ENCODE measurements around the gene ZNF784.
"Not testable (repeated sequence)": the region's sequence is repeated elsewhere in the genome, so short reads cannot be mapped to it uniquely, and the experiment has no call there.

The ZNF784 gene

DNA sequence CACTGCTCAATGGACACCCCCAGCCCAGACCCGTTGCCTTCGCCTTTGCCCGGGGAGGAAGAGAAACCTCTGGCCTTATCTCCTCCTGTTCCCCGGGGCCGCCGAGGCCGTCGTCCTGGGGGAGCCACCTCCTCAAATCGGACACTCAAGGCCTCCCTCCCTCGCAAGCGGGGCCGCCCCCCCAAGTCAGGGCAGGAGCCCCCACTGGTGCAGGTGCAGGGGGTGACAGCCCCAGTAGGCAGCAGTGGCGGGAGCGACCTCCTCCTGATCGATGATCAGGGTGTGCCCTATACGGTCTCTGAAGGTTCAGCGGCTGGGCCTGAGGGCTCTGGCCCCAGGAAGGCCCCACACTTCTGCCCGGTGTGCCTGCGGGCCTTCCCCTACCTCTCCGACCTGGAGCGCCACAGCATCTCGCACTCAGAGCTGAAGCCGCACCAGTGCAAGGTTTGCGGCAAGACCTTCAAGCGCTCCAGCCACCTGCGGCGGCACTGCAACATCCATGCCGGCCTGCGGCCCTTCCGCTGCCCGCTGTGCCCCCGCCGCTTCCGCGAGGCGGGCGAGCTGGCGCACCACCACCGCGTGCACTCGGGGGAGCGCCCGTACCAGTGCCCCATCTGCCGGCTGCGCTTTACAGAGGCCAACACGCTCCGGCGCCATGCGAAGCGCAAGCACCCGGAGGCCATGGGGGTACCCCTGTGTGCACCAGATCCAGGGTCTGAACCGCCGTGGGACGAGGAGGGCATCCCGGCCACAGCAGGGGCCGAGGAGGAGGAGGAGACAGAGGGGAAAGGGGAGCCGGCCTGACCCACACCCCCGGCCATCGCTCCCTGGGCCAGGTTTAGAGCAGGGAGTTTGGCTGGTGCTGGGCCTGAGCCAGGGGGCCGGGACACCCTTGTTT lies 22.0 kb downstream of the ZNF784 start:
- DNase-seq: no peak

DNA sequence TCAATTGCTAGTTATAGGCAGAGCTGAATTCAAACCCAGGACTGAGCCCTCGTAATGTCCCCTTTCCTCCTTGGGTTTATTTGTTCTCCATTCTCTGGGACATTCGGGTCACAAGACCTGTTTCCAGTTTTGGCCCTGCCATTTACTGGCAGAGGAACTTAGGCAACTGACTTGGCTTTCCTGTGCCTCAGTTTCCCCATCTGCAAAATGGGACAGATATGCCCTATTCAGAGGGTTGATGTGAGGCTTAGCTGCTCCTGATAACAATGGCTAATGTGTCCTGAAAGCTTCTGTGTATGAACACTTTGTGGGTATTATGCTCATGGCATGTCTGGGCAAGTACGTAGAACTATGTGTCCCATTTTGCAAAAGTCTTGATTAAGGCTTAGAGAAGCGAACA lies 23.3 kb downstream of the ZNF784 start:
- DNase-seq: no peak

DNA sequence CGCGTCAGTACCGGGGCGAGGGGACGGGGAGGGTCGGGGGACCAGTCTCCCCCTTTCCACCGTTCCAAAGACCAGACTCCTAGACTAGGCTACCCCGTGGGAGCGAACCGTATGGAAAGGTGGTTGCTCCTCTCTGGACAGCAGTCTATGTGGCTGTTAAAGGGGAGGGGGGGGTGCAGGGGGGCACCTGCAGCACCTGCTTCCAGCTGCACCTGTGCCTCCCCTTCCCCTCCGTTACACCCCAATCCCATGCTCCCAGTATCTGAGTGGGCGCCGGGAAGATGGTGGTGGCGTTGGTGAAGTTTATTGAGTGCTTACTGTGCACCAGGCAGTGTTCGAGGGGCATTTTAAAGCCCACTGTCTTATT lies 23.7 kb downstream of the ZNF784 start:
- DNase-seq: no peak

DNA sequence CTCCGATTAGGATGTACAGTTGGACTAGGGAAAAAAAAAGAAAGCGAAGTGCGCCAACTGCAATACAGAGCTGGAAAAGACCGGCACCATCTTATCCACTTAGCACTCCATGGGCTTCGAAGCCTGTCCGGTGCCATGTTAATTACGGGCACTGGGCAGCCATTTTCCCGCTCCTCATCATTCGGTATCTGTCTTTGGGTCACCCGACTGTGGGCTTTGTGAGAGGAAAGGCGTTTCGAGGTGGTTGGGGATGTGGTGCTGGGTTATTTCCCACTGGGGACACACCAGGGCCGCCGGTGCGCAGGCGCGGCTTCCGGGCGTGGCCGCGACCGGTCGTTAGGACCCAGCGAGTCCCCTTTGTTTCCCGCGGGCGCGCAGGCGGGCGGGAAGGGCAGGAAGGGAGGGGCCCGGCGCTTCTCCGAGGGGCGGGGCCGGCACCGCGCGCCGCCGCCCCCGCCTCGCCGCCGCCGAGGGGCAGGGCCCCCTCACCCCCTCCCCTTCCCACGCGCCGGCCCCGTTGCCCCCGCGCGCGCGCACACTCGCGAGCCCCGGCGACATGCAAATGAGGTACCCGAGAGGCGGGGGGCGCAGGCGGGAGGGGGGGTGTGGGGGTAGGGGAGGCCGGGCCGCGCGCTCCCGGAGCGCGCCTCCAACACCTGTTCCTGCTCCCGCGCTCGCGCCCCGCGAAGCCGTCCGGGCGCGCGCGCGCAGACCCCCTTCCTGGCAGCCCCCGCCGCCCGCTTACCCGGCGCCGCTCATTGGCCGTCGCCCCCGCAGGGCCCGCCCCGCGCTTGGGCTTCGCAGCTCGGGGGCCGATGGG lies 24.3 kb downstream of the ZNF784 start, which contains the start of gene ZNF524:
Gene ZNF524 (plus strand): TSS at position 447 of the 820 bp plus-strand sequence. CDS start 1,825 bp downstream, outside the sequence.
- peak; percentile 68 to 94 (median 79) for DNase-seq

DNA sequence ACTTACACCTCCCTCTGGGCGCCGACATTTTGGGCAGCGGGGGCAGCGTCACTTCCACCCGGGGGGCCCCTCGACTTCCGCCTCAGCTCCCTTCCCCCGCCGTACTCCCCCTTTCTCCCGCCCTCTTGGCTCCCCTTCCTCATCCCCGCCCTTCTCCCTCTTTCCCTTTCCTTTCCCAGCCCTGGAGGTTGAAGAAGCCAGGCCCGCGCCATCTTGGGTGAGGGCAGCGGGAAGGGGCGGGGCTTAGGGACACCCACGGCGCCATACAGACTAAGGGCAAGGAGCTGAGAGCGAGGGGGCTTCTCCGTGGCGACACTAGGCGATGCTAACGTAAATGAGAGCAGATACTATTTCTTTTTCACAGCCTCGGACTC lies 24.9 kb downstream of the ZNF784 start, which contains the start of gene FIZ1:
Gene FIZ1 (minus strand): TSS at position 50 of the 374 bp plus-strand sequence. CDS start 1,652 bp downstream, outside the sequence.
- peak; percentile 87 to 99 (median 95) for DNase-seq

DNA sequence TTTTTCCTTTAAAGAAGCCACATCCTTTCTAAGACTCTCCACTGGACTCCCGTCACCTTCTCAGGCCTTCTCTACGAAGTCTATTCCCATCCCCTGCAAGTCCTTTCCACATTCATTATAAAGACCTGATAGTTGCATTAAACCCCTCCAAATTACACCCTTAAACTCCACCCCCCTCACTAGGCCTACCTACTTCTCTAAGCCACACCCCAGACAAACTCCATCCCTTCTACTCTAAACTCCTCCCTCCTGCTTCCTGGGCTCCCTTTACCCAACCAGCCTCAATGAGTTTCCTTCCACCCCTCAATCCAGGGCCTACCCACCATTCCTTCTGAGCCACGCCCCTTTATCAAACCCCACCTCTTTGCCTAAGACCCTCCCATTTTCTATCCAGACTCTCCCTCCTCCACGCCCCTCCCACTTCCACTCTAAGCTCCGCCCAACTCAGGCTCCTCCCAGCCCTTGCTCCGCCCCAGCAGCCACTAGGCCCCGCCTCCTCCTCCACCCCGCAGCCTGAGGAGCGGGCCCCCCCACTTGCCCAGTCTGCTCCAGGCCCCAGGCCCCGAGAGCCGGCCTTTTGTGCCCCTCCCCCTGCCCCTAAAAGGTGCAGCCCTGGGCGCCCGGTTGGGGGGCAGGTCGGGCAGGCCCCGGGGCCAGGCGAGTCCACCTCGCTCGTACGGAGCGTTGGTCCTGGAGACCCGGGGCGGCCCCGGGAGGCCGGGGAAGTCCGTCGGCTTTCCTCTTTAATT lies 25.5 kb downstream of the ZNF784 start:
- DNase-seq: peak; percentile 83 to 95 (median 90)

DNA sequence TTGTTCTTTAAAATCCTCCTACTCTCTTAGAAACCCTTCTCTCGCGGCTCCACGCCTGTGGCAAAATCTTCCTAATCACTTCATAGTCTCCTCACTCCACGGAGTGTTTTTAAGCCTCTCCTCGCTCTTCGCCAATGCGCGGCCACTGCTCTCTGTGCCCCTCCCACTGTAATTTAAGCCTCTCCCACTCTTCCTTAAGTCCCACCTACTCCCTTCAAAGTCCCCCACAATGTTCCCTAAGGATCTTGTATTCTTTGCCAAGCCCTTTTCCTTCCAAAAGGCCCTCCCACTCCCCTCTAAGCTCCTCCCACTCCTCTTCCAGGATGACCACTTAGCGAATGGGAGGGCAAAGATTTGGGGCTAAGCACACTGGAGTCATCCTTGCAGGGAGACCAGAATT lies 26.3 kb downstream of the ZNF784 start:
- DNase-seq: no peak

DNA sequence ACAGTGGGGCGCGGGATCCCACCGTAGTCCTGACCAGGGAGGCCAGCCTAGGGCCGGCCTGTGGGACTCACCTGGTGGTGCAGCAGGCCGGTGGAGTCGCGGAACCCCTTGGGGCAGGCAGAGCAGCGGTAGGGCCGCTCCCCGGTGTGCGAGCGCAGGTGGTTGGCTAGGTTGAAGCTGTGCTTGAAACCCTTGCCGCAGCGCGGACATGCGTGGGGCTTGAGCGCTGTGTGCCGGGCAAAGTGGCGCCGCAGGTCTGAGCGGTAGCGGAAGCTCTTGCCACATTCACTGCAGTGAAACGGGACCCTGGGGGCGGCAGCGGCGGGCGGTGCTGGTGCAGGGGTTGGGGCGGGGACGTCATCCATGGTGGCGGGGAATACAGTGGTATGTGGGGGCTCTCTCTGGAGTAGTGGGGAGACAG lies 26.9 kb downstream of the ZNF784 start:
- no peak for DNase-seq

DNA sequence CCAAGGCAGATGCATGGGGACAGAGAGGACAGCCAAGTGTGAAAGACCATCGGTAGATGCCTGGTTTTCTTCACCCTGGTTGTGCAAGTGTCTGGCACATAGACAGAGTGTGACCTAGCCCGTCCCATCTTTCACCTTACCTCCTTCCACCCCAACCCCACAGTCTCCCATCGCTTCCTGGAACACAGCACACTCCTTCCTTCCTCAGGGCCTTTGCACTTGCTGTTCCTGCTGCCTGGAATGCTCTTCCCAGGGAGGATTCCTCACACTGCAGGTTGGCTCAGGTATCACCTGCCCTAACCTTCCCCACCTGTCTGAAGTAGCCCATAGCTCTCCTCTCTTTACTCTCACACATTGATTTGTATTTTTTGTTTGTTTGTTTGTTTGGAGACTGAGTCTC lies 28.1 kb downstream of the ZNF784 start:
- no peak for DNase-seq

DNA sequence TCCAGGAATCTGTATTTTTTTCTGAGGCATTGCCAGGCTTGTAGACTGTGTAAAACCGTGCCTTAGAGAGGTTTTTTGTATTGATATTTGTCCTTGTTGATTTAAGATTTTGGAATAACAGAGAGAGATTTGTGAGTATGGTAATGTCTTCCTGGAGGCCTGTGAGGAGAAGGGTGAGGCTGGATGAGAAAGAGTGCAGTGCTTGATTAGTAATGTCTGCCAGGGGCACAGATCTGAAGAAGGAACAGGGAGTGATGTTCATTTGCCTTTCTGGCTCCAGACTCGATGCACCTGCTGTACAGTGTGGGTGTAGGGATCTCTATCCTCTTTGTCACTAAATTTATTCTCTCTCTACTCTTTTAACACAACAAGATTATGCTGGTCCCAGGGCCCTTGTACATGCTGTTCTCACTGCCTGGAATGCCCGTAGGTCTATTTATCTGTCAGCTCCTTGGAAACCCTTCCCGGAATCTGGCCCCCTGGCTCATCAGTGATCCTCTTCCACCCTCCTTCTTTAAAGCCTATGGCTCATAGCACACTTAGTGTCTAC lies 29.3 kb downstream of the ZNF784 start:
- no peak for DNase-seq

DNA sequence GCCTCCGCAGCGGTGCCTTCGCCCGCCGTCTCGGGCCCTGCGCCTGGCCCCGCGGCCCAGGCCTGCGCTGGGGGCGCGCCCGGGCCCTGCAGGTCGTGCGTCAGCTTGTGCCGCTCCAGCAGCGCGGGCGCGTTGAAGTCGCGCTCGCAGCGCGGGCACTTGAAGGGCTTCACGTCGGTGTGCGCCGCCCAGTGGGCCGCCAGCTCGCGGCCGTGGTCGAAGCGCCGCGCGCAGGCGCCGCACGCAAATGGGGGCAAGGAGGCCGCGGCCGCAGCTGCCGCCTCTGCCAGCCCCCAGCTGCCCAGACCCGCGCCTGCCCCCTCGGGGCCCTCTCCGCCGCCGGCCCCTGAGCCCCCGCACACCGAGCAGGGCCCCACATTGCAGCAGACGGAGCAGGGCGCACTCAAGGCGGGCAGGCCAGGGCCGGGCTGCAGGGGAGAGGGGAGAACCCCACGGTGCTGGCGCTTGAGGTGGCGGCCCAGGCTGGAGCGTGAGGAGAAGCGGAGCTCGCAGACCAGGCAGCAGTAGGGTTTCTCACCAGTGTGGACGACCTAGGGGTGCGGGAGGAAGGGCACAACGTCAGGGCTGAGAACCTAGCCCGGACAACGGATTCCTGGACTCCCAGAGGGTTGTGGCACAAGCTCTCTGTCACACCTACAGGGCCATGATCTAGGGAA lies 31.1 kb downstream of the ZNF784 start:
- no peak for DNase-seq

DNA sequence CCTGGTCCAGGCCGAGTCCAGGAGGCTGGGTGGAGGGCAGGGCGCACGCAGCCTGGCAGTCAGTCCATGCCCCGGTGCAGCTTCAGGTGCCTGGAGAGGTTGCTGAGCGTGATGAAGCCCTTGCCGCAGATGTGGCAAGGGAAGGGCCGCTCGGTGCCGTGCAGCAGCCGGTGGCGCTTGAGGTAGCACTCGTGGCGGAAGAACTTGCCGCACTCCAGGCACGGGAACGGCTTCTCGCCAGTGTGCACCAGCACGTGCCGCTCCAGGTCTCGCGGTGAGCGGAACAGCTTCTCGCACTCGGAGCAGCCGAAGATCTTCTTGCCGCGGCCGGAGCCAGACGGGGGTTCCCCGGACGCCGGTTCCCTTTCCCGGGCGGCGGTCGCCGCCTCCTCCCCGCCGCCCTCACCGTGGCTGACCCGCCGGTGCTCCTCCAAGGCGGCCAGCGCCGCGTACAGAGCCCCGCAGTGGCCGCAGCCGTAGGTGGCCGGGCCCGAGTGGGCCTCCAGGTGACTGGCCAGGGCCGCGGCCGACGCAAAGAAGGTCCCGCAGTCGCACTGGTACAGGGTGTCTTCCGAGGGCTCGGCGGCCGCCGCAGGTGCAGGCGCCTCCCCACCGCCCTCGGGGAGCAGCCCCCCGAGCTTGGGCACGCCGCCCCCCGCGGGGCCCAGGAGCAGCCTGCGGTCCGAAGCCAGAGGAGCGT lies 31.8 kb downstream of the ZNF784 start:
- no peak for DNase-seq

DNA sequence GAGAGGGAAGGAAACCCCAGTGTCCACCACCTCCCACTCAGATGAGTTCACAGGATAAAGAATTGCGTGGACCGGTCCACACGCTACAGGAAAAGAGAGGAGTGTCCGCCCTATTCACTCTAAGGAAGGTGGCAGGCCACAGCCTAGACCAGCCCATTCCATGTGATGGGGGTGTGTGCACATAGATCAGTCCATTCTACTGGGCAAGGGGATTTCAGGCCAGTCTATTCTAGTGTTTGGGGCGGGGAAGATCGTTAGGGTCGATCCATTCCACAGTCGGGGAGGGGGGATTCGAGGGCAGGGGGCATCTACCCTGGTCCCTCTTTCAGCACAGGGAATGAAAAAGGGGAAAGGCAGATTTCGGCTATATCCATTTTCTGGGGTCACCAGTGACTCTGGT lies 32.8 kb downstream of the ZNF784 start:
- no peak for DNase-seq

DNA sequence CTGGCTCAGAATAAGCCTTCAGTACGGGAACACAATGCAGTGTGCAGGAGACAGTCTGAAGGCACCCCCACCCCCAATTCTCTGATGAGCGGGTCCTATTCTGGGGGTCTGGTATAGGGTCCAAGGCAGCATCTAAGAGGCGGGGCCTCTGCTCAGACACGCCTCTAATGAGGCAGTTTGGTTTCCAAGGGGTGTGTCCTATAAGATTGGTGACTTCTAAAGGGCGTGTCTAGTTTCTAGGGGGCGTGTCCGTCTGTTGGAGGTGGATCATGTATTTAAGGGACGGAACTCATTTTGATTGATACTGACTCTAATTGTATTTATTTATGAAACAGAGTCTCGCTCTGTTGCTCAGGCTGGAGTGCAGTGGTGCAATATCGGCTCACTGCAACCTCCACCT lies 33.7 kb downstream of the ZNF784 start:
- peak in 1 of 5 experiments; percentile 34 for DNase-seq

DNA sequence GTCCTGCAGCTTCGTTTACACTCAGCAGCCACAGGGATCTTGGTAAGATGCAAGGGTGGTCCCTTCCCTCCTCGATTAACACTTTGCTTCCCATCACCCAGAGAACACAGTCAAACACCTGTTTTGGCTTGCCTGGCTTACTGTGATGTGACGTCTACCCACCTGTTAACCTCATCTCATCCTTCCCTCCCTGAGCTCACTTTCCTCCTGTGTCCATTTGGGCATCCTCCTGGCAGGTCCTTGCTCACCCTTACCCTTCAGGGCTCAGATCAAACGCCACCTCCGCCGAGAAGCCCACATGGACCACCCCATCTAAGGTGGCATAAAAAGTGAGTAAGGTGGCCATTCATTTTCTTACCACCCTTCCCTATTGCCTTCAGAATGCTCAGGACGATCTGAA lies 34.3 kb downstream of the ZNF784 start:
- DNase-seq: no peak

DNA sequence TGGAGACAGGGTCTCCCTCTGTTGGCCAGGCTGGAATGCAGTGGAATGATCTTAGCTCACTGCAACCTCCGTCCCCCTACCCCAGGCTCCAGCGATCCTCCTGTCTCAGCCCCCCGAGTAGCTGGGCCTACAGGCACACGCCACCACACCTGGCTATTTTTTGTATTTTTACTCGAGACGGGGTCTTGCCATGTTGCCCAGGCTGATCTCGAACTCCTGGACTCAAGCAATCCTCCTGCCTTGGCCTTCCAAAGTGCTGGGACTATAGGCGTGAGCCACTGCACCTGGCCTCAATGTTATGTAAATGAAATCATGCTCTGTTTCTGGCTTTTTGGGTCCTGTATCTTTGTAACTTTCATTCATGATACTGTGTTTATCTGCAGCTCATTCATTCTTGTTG lies 35.6 kb downstream of the ZNF784 start:
- no peak for DNase-seq

DNA sequence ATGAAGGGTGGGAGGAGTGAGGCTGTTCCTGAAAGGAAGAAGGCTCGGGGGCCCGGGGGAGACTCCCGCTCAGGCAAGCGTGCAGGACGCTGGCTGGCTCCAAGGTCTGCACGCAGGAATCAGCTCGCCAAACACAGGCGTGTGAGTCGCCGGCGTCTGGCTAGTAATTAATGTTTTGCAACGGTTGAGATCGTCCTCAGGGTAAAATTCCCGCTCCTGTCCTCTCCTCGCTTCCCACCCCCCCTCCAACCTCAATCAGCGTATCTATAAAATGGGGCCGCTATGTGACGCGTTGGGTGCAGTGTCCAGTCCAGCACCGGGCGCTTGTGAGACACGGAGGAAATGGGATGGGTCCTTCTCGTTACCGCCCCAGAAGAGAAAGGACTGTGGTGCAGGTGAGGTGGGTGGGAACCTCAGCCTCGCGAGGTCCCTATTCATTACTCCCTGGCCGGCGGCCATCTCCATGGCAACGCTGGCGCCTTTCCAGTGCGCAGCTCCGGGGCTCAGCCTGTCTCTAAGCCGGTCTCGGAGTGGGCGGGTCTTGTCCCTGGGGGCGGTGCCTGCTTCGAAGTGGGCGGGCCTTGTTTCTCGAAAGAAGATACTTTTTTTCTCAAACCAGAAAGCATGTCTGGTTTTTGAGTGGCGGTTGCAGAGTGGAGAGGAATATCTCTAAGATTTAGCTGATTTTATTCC lies 37.2 kb downstream of the ZNF784 start:
- peak; percentile 84 to 91 (median 88) for DNase-seq

DNA sequence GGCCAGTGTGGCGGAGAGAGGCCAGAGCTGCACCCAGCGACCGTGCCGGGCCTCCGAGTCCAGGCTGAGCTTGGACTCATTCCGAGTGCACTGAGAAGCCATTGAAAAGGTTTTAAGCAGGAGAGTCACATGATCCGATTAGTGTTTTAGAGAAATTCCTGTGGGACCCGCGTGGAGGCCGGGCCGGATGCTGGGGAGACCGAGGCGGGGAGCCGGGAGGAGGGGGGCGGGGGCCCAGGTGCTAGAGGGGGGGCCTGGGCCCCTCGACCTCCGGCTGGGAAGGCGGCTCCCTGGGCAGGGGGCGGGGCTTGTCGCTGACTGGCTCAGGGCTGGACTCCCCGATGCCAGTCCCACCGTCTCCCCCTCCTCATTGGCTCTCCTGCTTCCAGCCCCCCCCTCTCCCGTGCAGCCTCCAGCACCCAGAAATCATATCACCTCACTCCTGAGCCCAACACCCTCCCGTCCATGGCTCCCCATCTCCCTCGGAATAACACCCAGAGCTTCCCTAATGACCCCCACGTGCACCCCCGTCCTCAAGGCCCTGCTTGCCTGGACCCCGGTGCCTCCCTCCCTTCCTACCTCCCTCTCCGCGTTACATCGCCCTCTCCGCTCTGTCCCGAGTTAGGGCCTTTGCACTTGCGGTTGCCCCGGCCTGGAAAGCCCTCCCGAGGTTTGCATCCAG lies 38.6 kb downstream of the ZNF784 start:
- peak in 2 of 5 experiments; percentile 27 to 37 for DNase-seq

DNA sequence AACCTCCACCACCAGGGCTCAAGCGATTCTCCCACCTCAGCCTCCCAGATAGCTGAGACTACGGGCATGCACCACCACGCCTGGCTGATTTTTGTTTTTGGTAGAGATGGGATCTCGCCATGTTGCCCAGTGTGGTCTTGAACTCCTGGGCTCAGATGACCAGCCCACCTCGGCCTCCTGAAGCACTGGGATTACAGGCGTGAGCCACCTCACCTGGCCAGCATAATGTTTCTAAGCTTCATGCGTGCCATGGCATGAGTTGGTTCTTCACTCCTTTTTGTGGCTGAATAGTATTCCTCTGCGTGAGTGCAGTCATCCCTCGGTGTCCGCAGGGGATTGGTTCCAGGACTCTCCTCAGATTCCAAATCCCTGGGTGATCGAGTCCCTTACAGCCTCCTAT lies 39.5 kb downstream of the ZNF784 start:
- no peak for DNase-seq

DNA sequence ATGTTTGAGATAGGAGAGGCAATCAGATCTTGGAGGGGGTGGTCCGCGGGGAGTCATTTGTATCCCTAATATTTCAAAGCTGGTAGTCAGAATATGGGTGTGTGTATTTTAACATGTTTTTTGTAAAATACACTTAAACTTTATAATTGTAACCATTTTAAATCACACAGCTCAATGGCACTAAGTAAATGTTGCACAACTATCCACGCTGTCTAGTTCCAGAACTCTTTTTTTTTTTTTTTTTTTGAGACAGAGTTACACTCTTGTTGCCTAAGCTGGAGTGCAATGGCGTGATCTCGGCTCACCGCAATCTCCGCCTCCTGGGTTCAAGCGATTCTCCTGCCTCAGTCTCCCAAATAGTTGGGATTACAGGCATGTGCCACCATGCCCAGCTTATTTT lies 40.5 kb downstream of the ZNF784 start:
- DNase-seq: not testable (repeated sequence)

Data from T-helper 2 cell (primary cell).